GM21619 (cell line): ENCODE measurements around the gene OR4E1.
"Not testable (repeated sequence)": the region's sequence is repeated elsewhere in the genome, so short reads cannot be mapped to it uniquely, and the experiment has no call there.

Experiments used
- ATAC-seq: cut with Tn5 transposase; IDR thresholded peaks from one replicate; pipeline ENCODE4 v1.9.1; 2021; ENCODE audit not compliant: unreplicated experiment

OR4E1 gene

GRCh38 chr14:21673718-21674117 lies at the start of gene OR4E1:
Gene OR4E1, minus strand, starts transcription at chr14:21673818. Its CDS starts 2,883 bp downstream, at chr14:21670935.
- ATAC-seq, result no peak

- ATAC-seq, result no peak
These were observed 47.9 kb upstream of the OR4E1 start for GRCh38 chr14:21721504-21721903.

DNA sequence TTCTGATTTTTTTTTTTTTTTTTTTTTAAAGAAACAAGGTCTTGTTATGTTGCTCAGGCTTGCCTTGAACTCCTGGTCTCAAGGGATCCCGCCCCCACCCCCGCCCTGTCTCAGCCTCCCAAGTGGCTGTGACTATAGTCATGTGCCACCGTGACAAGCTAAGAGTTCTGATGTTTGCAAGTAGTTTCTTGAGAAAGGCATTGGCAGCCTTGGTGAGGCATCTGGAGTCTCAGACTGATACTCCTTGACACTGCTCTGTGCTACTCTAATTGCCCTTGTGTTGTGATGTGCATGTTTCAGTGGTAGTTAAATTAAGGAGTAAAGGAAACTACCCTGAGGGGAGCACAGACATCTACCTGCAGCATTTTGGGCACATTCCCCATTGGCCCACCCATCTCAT lies 46.2 kb upstream of the OR4E1 start:
- ATAC-seq, result no peak

GRCh38 chr14:21714318-21714929 lies 40.8 kb upstream of the OR4E1 start:
- ATAC-seq, result no peak

GRCh38 chr14:21712036-21712435 lies 38.4 kb upstream of the OR4E1 start:
- ATAC-seq, result no peak

DNA sequence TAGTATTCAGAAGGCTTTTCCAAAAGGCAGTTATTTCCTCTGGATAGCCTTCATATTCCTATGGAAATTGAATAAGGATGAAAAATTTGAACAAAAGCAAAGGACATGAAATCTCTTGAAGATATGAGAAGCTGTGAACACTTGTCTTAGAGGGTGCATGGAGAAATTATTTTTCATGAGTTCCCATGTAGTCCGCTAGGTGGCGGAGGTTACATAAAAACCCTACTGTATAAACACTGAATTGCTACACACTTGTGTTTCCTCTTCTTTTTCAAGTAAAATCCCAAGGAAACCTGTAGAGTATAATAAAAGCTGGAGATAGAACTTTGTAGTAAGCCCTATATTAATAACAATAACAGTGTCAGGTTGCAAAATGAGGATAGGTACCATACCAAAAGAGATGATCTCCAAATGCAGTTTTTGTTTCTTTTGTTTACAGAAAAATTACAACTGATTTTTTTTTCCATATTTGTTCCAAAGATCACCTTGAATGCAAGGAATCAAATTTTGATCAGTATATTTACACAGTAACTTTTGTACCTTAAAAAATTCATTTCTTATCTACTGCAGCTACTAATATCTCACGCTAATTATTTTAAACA lies 37.8 kb upstream of the OR4E1 start:
- no peak for ATAC-seq

GRCh38 chr14:21704338-21704737 lies 30.7 kb upstream of the OR4E1 start:
- no peak for ATAC-seq

DNA sequence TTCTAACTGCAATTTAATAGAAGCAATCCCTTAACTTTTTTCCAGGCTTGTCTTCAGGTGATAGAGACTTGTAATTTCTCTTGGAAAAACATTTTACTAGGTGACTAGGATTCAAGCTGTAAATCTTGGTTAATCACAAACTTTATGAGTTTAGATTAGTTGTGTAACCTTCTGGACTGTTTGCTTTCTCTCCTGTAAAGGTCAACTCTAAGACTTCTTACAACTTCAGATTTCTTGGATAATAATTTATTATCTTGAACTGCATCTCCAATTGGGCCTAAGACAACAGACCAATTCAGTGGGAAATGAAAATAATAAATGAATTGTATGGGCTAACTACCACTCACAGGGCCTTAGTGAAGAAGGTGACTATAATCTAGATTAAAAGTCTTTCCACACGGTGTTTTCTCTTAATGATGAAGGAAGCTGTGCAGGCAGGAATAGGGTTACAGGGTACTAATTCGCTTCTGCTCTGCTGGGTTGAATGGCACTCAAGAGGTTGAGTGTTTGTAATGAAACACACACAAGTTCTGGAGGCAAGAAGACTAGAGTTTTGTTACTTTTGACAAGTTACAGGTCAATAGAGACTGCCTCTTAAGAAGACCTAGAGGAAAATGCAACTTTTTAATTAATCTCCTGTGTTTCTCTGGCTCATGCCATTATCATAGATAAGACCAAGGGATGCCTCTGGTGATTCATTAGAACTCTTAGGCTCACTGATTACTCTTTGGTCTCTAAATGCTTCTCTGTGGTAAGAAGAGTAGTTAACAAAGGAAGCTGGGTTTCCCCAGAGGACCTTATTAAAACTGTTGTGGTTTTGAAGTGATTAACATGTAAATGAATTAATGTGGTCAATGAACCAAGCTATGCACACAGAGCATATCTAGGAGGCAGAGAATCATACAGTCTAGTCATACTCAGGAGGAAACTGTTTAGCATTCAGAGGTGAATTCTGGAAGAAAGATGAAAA lies 30.0 kb upstream of the OR4E1 start:
- peak; percentile 62 for ATAC-seq

DNA sequence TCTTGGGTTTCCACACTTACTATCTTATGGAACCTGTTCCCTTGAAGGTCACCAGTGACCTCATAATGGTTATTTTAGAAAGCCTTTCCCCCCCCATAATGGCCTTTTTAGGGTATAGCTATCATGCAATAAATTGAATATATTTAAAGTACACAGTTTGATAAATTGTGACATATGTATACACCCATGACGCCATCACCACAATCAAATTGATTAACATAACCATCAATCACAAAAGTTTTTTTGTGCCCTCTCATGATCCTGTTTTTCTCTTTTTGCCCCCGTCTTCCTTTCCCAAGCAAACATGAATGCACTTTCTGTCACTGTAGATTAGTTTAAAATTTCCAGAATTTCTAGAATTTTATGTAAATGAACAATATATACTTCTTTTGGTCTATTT lies 28.7 kb upstream of the OR4E1 start:
- no peak for ATAC-seq

DNA sequence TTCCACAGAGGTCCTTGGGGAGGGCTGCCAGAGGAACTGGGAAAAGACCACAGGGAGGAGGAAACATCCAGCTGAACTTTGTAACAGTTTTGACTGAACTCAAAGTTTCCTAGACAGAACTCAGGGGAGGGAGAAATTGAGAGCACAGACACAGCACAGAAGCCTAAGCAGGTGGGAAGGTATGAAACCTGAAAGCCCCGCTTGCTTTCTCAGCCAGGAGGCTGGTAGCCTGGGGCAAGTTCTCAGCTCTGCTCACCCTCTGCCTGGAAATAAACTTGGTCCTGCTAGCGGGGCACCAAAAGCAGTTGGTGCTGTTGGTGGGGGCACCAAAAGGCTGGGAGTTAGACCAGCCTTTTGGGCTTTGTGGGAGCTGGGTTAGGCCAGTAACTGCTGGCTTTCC lies 25.9 kb upstream of the OR4E1 start:
- no peak for ATAC-seq

DNA sequence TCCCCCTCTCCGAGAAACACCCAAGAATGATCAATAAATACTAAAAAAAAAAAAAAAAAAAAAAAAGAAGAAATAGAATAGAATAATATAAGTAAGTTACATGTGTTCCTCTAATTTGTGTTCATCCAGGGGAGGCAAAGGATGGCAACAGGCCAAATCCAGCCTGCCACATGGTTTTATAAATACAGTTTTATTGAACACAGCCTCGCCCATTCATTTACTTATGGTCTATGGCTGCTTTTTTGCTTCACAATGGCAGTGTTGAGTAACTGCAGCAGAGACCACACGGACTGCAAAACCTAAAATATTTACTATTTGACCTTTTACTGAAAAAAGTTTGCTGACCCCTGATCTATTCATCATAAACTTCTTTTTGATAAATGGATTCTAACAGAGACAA lies 24.9 kb upstream of the OR4E1 start:
- ATAC-seq, result not testable (repeated sequence)

DNA sequence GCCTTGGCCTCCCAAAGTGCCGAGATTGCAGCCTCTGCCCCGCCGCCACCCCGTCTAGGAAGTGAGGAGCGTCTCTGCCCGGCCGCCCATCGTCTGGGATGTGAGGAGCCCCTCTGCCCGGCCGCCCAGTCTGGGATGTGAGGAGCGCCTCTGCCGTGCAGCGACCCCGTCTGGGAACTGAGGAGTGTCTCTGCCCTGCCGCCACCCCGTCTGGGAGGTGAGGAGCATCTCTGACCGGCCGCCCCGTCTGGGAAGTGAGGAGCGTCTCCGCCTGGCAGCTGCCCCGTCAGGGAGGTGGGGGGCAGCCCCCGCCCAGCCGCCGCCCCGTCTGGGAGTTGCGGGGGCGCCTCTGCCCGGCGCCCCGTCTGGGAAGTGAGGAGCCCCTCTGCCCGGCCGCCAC lies 24.0 kb upstream of the OR4E1 start:
- not testable (repeated sequence) for ATAC-seq

DNA sequence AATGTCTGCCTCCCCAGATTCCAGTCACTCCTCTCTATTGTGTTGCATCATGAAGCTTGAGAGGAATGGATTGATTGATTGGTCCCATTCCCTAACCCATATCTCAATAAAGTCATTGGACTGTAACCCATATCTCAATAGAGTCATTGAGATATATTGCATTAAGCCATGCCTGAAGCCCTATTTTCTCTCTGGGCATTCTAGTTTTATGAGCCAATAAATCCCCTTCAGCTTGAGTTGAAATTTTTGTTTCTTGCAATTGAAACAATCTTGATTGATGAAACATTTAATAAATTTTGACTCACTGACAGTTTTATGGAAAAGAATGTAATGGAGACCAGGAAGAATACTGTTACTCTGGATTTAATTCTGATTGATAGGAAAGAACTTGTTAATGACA lies 20.8 kb upstream of the OR4E1 start:
- ATAC-seq, result no peak

DNA sequence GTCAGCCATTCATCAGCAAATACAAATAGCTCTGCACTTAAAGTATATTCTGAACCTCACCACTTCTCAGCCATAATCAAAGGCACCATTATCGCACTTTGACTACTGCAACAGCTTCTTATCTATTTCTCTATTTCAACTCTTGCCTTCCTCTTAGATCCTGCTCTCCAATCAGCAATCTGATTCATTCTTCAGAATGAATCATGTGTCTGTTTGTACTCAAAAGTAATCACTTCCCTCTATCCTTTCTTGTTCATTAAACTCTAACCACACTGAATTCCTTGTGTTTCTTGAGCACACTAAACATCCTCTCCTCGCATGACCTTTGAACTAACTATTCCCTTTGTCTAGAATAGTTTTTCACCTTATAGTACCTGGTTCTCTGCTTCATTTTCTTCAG lies 12.8 kb upstream of the OR4E1 start:
- ATAC-seq, result no peak

GRCh38 chr14:21680072-21680471 lies 6.5 kb upstream of the OR4E1 start:
- no peak for ATAC-seq

- no peak for ATAC-seq
These were observed 1.9 kb upstream of the OR4E1 start for GRCh38 chr14:21675566-21675965.

DNA sequence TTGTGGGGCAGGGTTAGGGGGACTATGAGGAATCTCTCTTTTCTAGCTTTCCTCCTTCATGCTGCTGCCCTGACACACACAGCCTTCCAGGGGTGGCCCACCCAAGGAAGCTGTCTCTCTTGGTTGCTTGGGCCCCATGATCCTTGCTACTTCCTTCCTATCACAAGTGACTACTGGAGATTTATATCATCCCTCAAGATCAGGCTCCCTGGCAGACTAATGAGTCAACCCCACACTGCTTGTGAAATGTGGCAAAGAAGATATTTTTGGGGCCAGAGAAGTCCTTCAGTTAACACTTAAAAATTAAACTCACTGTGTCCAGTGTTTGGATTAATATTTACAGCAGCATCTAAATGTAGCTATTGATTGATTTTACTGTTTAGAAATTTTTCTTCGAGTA lies 1.5 kb downstream of the OR4E1 start:
- ATAC-seq, result no peak

DNA sequence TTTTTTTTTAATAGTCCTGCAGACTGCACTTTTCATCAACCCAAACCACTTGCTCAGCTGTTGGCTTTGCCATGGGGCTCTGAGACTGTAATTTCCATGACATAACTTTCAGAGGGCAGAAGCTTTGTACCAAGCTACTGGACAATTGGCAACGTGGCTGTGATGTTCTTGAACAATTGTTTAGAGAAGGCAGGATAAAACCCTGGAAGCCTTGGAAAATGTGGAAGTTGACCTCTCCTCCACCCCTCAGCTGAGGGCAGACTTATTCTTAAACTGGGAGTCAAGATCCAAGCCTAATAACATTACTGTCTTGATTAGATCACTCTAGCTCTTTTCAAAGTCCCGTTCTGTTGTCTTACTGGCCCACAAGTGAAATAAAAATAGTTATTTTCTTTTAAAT lies 2.2 kb downstream of the OR4E1 start:
- no peak for ATAC-seq

- ATAC-seq, result no peak
These were observed 4.3 kb downstream of the OR4E1 start for GRCh38 chr14:21669284-21669683.

GRCh38 chr14:21668377-21668776 lies 5.2 kb downstream of the OR4E1 start:
- ATAC-seq, result no peak

DNA sequence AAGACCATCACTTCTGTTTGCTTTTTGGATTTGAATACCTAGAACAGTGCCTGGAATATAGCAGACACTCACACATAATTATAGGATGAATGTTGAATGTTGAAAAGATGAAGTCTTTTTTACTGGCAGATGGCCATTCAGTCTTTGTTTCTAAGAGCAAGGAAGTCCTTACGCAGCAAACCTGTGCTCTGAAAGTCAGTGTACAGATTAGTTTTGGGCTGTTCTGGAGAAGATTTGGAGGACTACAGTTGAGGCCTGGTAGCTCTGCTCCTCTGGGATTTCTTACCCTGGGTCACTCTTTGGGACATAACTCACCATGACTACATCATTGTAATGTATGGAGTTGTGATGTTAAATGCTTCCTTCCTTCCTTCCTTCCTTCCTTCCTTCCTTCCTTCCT lies 16.6 kb downstream of the OR4E1 start:
- no peak for ATAC-seq

DNA sequence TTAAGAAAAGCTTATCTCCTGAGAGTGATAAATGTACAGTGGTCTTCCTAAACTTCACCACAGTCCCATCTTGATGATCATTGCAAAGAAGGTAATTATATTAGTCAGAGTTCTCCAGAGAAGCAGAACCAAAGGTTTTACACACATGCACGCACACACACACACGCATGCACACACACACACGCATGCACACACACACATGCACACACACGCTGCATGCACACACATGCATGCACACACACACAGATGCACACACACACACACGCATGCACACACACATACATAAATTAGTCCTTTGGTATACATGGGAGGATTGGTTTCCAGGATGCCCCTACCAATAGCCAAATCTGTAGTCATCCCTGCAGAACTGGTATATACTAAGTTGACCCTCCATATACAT lies 19.4 kb downstream of the OR4E1 start:
- ATAC-seq, result no peak
